ENCODE measurements around the gene SP140.

The SP140 gene

GRCh38 chr2:230225486-230225885 is at the start of gene SP140:
Gene SP140 (plus strand): TSS chr2:230225736. CDS start chr2:230225845, 109 bp downstream.
- no peak within 1 kb of the TSS for H3K27ac ChIP-seq
- no peaks in the 10 kb centered on the region for H3K36me3 ChIP-seq
- peaks cover 0 to 4% (median 2%) of the 10 kb centered on the region in 4 donors for H3K4me1 ChIP-seq
- intact Hi-C loops (cut with DNase I; ENCODE audit: low total_unique reads), result no loop called here
- no peaks in the 10 kb centered on the region for H3K27me3 ChIP-seq
- no peak for TF ChIP-seq CTCF (IDR thresholded peaks at IDR 0.05)
- DNase-seq, result peak in 1 of 2 donors; percentile 39
- H3K9me3 ChIP-seq, result peaks cover 0 to 6% (median 0%) of the 10 kb centered on the region in 3 donors
- no peak within 1 kb of the TSS for H3K4me3 ChIP-seq

GRCh38 chr2:230176996-230177395 is 48.5 kb upstream of the SP140 start:
- Histone ChIP-seq H3K36me3 (peaks cover 67 to 97% (median 68%) of the 10 kb centered on the region in 3 donors), H3K9me3 (no peaks in the 10 kb centered on the region), H3K4me1 (no peaks in the 10 kb centered on the region), H3K27me3 (no peaks in the 10 kb centered on the region), H3K4me3 (no peak overlapping the region), H3K27ac (no peak overlapping the region)
- no peak for DNase-seq
- intact Hi-C loops (cut with DNase I; ENCODE audit: low total_unique reads), result no loop called here
- TF ChIP-seq CTCF (IDR thresholded peaks at IDR 0.05), result no peak

GRCh38 chr2:230178546-230179485 is 46.7 kb upstream of the SP140 start:
- Histone ChIP-seq H3K9me3 (no peaks in the 10 kb centered on the region), H3K4me3 (no peak overlapping the region), H3K27me3 (no peaks in the 10 kb centered on the region), H3K36me3 (peaks cover 72 to 99% (median 84%) of the 10 kb centered on the region in 3 donors), H3K27ac (no peak overlapping the region), H3K4me1 (no peaks in the 10 kb centered on the region)
- intact Hi-C loops (cut with DNase I; ENCODE audit: low total_unique reads), result no loop called here
- DNase-seq, result no peak
- no peak for TF ChIP-seq CTCF (IDR thresholded peaks at IDR 0.05)

DNA sequence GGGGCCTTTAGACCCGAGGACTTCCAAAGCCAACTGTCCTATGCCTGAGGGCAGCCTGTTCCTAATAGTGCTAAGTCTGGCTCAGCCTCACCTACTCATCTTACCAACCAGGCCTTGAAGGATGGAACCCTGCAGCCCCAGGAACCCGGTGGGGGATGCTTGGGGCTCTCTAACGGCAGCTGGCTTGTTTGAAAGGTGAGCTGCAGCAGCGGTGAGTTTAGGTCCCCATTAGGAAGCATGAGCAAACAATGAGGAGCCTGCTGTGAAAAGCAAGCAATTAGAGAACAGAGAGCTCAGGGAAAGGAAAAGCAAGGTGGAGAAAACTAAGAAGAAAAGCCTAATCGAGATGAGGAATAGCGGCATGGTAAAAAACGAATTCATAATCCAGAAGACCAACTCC is 45.6 kb upstream of the SP140 start:
- Histone ChIP-seq H3K4me3 (no peak overlapping the region), H3K4me1 (no peaks in the 10 kb centered on the region), H3K9me3 (no peaks in the 10 kb centered on the region), H3K27ac (no peak overlapping the region), H3K36me3 (peaks cover 69 to 99% (median 77%) of the 10 kb centered on the region in 3 donors), H3K27me3 (no peaks in the 10 kb centered on the region)
- intact Hi-C loops (cut with DNase I; ENCODE audit: low total_unique reads), result no loop called here
- no peak for DNase-seq
- no peak for TF ChIP-seq CTCF (IDR thresholded peaks at IDR 0.05)

DNA sequence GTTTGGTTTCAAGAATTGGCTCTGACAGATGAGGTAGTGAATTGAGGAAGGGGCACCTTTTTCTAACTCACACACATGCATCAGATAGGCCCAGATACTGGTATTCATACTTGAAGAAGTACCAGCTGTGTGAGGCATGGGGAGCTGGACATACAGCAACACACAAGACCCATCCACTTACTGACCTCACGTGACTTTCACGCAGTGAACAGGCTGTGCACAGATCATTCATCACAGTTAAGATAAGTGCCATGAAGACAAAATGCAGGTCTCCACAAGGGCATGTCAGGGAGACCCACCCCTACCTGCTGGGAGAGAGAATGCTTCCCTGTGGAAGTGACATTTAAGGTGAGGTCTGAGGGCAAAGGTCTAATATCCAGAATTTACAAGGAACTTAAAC is 44.3 kb upstream of the SP140 start:
- peaks cover 62 to 87% (median 67%) of the 10 kb centered on the region in 3 donors for H3K36me3 ChIP-seq
- H3K9me3 ChIP-seq, result no peaks in the 10 kb centered on the region
- no peaks in the 10 kb centered on the region for H3K4me1 ChIP-seq
- no peaks in the 10 kb centered on the region for H3K27me3 ChIP-seq
- intact Hi-C loops (cut with DNase I; ENCODE audit: low total_unique reads), result no loop called here
- H3K4me3 ChIP-seq, result no peak overlapping the region
- DNase-seq, result no peak
- no peak overlapping the region for H3K27ac ChIP-seq
- TF ChIP-seq CTCF (IDR thresholded peaks at IDR 0.05), result no peak

All from tibial artery (tissue), 4 donors.